ENCODE results near the gene RASGEF1C.

The RASGEF1C gene

DNA sequence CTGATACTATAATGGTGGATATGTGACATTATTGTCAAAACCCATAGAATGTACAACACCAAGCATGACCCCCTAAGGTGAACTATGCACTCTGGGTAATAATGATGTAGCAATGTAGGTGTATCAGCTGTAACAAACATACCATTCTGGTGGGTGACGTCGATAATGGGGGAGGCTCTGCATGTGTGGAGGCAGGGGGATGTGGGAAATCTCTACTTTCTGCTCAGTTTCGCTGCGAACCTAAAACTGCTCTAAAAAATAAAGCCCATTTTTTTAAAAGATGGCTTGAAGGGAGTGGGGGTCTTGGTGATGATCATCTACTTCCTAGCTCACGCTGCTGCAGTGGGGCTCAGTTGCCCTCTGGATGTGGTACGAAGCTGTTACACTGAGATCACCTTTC, 51.1 kb downstream of the RASGEF1C start:
- no peak for DNase-seq

DNA sequence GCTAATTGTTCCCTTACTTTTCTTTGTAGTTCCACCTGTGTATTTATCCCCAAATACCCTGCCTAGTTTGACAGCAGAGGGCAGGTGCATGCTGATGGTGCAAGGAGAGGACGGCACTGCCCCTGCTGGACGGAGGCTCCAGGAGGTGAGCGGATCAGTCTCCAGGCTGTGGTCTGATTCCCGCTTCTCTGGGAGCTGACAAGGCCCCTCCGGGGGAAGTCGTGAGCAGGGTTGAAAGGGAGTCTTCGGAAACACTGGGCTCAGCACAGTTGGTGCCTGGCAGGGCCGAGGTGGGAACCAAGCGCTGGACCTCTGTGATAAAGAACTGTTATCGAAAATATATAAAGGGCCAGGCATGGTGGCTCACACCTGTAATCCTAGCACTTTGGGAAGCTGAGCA, 52.9 kb downstream of the RASGEF1C start:
- no peak for DNase-seq

DNA sequence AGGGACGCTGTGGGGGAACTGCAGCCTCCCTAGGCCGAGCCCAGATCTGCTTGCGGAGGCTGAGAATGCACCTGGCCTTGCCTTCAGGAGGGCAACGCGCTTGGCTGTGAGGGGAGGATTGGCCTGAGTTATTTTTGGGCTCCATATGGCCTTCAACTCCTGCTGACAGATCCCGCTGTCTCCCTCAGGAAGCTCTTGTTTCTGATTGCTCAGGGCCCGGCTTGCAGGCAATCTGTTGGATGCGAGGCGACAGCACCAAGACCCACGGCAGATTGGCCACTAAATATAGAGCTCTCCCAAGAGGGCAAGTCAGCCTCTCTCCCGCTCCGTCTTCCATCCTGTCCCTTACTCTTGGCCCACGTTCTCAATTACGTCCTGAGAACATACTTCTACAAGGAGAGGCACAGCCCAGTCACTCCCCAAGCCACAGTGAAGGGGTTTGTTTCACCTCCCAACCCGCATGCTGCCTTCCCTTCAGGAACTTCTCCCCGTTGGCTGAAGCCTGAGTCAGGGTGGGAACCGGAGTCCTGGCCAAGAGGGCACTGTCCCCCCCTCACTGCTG, 53.6 kb downstream of the RASGEF1C start:
- no peak for DNase-seq

DNA sequence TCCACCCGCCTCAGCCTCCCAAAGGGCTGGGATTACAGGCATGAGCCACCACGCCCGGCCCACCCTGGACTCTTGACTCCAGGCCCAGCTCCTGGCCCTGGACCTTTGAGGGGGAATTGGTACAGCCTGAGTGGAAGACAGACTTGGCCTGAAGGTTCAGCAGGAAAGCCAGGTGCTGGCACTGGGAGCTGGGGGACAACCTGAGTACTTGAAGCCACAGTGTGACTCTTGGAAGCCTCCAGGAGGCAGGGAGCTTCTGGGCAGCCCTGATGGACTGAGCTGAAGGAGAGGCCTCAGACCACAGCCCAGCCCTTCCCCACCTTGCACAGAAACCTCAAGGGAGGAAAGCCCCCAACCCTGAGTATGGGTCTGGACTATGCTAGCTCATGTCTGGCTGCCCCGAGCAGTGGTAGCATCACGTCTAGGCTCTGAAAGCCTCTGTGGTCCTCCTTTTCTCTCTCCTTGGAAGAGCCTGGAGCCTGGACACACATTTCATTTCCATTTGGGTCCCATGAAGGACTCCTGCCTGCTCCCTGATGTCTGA, 54.1 kb downstream of the RASGEF1C start:
- no peak for DNase-seq

DNA sequence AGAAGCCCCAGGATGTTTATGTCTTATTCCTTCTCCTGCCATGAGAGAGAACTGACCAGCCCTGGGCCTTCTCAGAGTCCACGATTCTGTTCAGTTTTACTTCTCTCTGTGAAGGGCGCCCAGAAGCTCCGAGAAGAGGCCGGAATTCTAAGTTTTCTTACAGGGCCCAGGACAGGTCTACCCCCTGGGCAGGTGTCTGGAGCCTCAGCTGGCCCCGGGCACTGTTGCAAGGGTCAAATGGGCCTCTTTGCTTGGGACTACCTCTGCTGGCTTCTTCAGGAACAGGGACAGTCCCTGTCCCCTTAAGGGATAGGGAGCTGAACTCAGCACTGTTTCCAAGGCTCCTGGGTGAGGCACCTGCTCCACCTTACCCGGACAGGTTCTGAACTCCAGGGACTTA, 55.0 kb downstream of the RASGEF1C start:
- DNase-seq = no peak

DNA sequence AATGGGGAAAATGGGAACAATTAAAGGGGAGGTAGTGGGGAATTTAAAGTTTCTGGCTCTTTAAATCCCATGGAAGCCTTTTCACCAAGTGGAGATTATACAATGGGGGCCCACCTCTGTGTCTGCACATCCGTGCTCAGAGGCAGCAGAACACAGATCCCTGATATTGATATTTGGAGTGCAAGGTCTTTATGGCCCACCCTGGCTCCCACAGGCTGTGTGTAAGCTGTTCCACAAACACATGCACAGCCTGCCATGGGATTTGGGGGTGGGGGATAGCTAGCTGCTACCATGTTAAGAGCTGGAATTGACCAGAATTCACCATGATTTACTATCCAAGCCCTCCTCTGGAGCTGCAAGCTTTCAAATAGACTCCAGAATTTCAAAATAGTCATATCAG, 55.9 kb downstream of the RASGEF1C start:
- DNase-seq = no peak

DNA sequence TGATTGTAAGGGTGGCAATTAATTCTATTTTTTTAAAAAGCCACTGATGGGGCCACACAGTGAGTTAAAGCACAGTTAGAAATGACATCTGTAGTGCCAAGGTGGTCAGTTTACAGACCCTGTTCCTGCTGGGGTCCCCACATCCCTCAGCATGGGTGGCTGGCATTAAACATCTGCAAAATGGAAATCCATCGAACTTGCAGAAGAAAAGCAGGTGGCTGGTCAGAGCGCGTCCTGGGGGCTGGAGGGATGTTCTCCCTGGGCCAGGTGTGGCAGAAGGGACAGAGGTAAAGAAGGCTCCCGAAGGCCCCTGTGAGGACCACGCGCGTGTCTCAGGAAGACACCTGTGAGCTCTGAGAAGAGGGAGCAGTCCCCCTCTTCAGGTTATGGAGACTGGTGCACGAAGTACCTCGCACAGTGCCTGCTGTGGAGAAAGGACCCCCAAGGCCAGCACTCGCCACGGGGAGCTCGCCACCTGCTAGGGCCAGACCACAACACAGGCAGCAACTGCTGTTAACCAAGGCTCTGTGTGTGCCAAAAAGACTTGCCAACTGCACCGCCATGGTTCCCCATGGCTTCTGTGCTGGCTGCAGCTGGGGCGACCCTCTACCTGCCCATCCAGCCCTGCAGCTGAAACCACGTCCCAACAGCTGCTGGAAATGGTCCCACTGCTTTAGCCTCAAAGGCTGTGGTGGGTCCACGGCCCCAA, 65.2 kb downstream of the RASGEF1C start:
- no peak for DNase-seq

DNA sequence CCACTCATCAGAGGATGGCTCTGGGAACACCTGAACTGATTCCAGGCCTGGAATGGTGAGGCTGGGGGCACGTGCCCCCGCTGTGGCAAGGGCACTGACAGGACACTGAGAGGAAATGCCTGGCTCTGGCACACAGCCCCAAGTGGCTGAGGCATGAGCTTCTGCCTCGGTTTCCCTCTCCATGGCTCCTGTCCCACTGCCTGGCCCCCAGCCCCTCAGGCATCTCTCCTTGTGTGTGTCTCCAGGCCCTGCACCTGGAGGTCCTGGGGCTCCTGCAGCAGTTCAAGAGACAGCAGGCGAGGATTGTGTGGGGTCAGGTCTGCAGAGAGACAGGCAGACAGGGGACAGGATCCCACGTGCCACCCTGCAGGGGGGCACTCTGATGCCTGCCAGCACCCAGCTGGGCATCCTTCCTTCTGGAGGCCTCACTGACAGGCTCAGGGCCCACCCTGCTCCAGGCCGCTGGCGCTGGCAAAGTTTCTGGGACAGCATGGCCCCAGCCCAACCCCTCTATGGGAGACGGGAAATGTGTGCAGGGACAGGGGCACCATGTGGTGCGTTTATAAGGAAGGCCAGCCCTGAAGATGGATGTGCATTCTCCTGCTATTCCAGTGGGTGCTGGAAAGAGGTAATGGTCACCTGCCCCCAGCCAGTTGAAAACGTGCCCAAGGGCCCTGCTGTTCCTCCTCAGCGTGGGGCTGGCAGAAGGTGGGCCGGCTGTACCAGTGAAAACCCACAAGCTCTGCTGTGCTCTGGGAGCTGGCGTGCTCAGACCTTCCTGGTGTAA, 66.0 kb downstream of the RASGEF1C start:
- no peak for DNase-seq

DNA sequence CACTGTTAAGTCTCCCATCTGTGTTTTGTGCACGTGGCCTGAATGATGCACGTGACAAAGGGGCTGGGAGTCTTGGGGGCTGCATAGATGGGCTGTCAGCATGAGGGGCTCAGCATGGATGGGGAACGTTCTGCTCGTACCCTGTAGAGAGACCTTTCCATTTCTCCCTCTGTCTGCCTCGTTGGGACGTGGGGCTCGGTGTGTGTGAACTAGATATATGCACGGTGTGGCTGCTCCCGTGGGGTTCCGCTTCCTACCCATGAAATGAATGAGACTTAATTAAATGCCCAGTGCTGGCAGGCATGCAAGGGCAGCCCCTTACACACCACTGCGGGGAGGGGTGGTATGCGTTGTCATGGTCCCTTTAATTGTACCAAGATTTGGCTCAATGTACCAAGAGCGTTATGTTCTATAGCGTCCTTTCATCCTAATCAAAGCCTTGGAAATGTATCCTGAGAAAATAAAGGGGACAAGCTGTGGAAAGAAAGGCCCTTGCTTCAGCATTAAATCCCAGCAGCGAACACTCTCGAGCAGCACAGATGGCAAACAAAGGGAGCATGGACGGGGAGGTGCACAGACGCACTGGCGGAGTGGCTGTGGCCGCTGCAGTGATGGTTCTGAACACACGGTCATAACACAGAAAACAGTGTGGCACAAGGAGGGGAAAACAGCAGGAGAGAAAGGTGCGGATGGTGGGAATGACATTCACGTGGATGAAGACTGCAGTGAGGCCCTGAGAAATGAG, 66.8 kb downstream of the RASGEF1C start:
- DNase-seq = no peak

DNA sequence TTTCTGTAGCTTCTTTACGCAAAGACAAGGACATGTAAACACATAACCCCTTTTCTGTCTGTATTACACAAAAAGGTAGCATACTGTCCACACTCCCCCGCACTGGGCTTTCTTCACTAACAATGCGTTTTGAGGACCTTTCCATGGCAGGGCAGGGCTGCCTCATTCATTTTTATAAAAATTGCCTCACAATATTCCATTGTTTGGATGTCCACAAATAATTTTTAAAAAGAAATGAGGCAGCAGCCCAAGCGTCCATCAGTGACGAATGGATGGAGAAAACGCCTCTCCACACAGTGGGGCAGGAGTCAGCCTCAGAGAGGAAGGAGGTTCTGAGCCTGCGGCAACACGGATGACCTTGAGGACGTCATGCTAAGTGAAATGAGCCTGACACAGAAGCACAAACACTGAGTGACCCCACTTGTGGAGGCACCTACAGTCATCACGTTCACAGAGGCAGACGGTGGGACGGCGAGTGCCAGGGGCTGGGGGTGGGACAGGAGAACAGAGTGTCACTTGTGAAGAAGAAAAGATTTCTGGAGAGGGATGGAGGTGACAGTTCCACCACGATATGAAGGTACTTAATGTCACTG, 67.8 kb downstream of the RASGEF1C start:
- no peak for DNase-seq

DNA sequence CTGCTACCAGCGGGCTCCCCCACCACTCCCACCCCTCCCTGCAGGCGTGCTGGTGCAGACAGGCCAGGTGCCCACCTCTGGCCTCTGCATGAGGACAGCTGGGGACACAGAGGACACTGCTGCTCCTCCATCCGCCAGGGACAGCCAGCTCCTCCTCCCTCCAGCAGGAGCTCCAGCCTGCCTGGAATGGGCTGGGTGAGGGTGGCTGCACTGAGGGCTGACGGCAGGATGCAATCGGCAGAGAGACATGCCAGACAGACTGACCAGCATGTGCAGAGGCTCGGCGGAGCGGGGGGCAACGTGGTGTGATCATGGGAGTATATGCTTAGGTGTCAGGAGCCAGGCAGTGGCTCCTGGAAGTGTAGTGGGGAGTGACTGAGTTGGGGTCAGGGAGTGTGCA, 68.4 kb downstream of the RASGEF1C start:
- DNase-seq = no peak

DNA sequence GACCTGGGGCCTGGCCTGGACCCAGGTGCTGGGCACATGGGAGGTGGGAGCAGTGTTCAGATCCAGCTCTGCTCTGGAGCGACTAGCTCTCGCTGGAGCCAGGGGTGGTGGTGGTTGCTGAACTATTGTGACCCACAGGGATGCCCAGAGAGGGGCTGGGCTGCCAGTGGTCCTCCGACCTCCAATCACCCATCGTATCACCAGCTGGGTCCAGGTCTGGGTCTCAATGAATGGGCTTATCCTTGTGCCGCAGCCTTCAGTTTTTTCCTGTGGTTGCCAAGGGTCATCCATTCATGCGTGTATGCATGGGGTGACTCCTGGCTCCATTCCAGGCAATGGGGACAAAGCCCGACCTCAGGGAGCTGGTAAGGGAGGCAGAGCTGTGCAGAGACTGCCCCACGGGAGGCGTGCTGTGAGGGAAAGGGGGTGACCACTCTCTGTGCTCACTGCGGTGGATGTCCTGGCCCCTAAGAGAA, 68.9 kb downstream of the RASGEF1C start:
- no peak for DNase-seq

DNA sequence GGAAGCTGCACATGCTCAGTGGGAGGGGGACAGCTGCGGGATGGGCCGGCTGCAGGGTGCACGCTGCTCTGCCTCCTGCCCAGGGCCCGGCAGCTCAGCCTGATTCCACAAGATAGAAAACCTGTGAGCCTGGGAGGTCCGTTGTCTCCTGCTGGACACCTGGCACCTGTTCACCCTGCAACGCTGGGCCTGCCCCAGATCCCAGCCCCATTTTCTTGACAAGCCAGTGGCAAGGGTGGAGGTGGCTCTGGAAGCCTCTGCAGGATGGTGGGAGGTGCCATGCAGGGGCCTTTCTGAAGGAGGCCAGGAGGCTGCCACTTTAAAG, 69.3 kb downstream of the RASGEF1C start:
- DNase-seq = no peak

DNA sequence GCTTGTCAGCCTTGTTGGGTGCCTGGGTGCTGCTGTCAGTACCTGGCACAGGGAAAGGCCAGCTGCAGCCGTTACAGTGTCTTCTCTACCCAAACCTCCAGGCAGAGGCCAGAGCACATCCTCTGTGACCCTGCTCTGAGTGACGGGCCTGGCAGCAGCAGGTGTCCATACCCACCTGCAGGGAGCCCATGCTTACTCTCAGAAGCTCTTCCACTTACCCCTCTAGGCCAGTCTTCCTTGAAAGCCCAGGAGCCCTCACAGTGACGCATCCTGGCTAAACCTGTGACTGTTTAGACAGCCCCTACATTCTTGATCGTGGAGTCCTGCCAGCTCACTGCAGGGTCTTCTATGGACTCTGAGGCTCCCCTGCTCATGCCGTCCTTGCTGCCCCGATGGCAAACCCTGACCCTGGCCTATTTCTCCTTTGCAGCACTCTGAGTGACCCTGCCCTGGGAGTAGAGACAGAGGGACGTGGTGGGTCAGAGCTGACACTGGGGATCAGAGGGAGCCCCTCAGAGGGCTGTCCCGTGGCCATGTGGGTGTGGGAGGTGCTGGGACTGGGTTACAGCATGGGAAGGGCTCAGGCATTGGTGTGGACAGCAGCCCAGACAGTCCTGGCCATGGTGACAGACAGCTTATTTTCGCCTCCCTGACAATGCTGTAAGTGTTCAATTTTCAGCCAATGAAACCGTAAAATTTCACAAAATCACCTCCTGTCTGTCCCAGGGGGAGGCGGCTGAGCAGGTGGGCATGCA, 69.9 kb downstream of the RASGEF1C start:
- DNase-seq = no peak

DNA sequence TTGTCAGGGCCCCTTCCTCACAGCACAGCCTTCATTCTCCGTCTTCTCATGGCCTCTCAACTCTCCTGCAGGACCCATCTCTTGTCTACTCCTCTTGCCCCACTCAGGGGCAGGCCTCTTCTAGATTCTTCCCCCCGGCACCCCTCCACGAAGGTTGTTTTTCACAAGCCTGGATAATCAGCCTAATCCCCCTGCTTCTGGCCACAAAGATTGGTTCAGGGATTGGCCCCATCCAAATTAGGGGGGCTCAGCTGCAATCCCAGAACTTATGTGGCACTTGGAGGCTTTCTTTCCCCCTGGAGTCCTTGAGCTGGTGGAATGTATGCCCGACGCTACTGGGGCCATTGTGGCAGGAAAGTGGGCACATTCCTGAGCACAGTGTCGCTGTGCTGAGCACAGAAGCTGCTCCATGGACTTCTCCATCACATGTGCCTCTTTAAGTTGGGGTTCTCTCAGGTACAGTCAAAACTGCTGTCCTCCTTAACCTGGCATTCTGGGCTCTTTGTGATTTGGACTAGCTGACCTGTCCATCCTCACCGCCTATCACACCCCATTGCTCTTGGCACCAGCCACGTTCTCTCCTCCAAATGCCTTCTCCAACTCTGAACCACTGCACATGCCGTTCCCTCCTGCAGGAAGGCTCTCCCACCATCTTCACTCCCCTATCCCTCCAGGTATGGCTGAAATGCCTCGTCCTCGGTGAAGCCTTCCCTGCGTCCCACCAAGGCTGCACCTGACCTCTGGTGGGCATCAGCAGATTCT, 70.6 kb downstream of the RASGEF1C start:
- no peak for DNase-seq

DNA sequence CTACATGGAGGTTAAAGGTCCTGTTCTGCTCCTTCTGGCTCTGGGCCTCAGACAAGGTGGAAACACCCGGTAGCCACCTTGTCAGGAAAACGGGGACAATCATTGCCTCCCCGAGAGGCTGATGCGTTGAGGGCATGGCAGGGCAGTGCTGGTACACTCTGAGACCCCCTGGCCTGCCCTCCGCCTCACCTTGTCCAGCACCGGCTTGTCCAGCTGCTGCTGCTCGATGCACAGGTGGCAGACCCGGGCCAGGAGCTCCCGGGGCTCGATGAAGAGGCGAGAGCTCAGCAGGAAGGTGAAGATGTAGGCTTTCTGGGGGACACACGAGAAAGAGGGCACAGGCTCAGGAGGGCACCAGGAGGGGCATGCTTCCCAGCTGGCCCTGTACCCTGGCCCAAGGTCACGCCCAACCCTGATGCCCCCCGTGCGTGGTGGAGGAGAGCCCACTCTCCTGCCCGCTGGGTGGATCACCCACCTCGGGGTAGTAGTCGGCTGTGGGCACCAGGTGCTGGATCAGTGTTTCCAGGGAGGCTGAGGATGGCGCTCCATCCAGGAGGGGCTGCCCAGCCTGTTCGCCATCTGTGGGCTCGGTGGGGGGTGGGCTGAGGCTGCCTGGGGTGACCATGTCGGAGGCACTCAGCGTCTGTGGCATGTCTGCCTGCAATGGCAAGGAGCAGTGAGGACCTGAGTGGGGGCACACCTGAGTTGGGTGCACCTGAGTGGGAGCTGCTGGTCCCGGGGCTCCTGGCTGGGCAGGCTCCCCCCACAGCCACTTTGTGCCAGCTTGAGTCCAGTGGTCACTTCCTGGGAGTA, 71.4 kb downstream of the RASGEF1C start:
- DNase-seq = no peak

DNA sequence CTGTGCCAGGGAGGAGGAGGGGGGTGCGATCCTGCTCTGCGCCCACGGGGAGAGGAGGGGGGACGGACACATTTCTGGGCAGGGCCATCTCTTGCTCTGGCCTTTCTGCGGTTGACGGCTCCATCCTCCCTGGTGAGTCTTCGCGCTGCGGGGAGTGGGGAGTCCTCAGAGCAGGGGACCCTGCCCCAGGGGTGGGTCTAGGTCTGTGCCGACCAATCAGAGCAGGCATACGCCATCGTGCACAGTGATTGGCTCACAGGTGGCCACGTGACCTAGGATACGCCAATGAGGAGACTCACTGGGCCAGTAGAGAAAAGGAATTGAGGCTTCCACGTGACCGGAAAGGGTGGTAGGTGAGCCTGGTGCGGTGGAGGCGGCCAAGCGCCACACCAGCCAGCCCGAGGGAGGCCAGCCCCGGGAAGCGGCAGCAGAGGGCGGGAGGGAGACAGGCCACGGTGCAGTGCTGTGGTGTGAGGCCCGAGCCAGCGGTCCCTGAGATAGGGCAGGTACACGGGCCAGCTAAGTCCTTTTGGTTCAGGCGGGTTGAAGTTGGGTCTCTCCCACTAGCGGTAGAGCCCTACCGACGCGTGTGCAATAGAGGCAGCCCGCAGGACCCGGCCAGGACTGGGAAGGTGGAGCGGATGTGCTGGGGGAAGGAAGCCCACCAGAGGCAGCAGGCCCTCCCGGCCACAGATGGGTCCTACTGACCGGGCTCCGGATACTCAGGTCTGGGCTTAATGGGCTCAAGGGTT, 72.2 kb downstream of the RASGEF1C start:
- no peak for DNase-seq

DNA sequence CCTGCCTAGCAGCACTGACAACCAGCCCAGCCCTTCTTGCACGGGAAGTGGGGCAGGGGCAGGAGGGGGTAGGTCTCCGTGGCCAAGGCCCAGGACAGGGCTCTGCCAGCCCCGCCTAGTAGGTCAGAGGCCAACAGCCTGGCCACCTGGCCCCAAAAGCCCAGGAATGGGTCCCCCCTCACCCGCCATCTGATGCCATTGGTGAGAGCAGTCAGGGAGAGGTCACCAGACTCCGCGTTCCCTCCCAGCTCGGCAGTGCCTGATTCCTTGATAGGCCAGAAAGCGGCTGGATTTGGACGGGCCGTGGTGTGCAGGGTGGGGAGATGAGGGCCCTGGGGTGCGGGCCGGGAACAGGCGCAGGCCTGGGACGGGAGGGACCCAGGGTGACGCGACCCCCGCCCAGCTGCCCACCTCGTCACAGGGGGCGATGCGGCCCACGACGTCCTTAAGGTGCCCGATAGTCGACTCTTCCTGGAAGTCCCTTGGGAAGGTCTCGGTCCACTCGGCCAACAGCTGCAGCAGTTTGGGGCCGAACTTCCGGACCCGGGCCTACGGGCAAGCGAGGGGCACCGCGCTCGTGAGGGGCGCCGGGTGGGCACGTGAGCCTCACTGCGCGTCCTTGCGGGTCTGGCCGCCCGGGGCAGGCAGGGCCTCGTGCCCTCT, 72.9 kb downstream of the RASGEF1C start:
- DNase-seq = no peak

All from stimulated activated CD4-positive, alpha-beta T cell treated with anti-CD3 and anti-CD28 coated beads, Interleukin-2, amount 100 ng/mL, for 48 hours (primary cell).